Thyroid gland (tissue), 4 donors: ENCODE results near the gene HK1. TPM values are rescaled to one million over a fixed set of nuclear protein-coding genes. Genes with fewer than 3 reads are reported as not detected.

ENCODE experiments used
- DNase-seq, 2 donors: peaks; one replicate each; pipeline ENCODE4 v3.0.0-alpha.2; 2019
- H3K27ac ChIP-seq, 3 donors: fragments of 200-600 bp; sonication (generic); 1 replicate in 2 of 3; 2 replicates in 1 of 3; pipeline ENCODE4 v1.5.1; 2016 to 2019; ENCODE audit warnings: mild to moderate bottlenecking in 1 of 3, moderate library complexity in 1 of 3
- H3K27me3 ChIP-seq: fragments of 200-600 bp; sonication (generic); one replicate; pipeline ENCODE4 v1.5.1; 2019
- H3K36me3 ChIP-seq, 2 donors: fragments of 200-600 bp; sonication (generic); one replicate each; pipeline ENCODE4 v1.5.1; 2016 to 2019
- H3K4me1 ChIP-seq, 2 donors: fragments of 200-600 bp; sonication (generic); one replicate each; pipeline ENCODE4 v1.5.1; 2017 to 2019
- H3K4me3 ChIP-seq, 3 donors: fragments of 200-600 bp; sonication (generic); replicated peaks in 1 of 3; 1 replicate in 2 of 3; 2 replicates in 1 of 3; pipeline ENCODE4 v1.5.1; 2016; ENCODE audit warnings: mild to moderate bottlenecking in 1 of 3
- H3K9me3 ChIP-seq: fragments of 200-600 bp; sonication (generic); one replicate; pipeline ENCODE4 v1.5.1; 2017
- CTCF ChIP-seq, 6 experiments: fragments of 200-600 bp in 3 of 6; fragments of 450-650 bp in 3 of 6; sonication (generic) in 3 of 6; IDR thresholded peaks; one replicate each; pipeline ENCODE4 v1.5.1; 2016 to 2019; ENCODE audit warnings: antibody characterized with exemption in 6 of 6, mild to moderate bottlenecking in 2 of 6, inconsistent platforms in 1 of 6, moderate library complexity in 1 of 6
- POLR2A ChIP-seq, 2 donors: fragments of 450-650 bp; IDR thresholded peaks; one replicate each; pipeline ENCODE4 v1.6.1; 2017; ENCODE audit warnings: antibody characterized with exemption in 2 of 2, mild to moderate bottlenecking in 2 of 2, moderate library complexity in 1 of 2
- WGBS, 2 donors: methylation state at CpG; one replicate each; pipeline ENCODE4 v1.1.5; 2017; 5-methylcytosine and 5-hydroxymethylcytosine counted together
- intact Hi-C: fragments of 100-400 bp; cut with DNase I; formaldehyde crosslinking; loops from one replicate; pipeline ENCODE4 v1.15.1; 2023
- total RNA-seq, 4 donors: library from RNA; depleted of rRNA; stranded (reverse); fragments of >200 nt; gene quantifications; one replicate each; pipeline ENCODE4 v1.2.3, GENCODE V29; 2016

The HK1 gene
- total RNA-seq, 4 donors from 2014 or later: 106 to 231 (median 189) TPM

GRCh38 chr10:69400936-69401335 lies 122.6 kb downstream of the HK1 start:
- H3K9me3 ChIP-seq: no peaks in the 10 kb centered on the region
- TF ChIP-seq CTCF (IDR thresholded peaks at IDR 0.05) (no peak), POLR2A (IDR thresholded peaks at IDR 0.05) (no peak)
- intact Hi-C loops: no loop called here
- H3K36me3 ChIP-seq: peaks cover 45% of the 10 kb centered on the region in 2 donors
- no peak overlapping the region for H3K27ac ChIP-seq
- no peaks in the 10 kb centered on the region for H3K27me3 ChIP-seq
- no peak overlapping the region for H3K4me3 ChIP-seq
- peaks cover 2 to 9% of the 10 kb centered on the region in 2 donors for H3K4me1 ChIP-seq
- DNase-seq: no peak
- WGBS, 2 donors: 96 to 98% methylated on average over 23 of the region's 23 CpGs

- intact Hi-C loops: no loop called here
- peaks cover 6 to 14% of the 10 kb centered on the region in 2 donors for H3K4me1 ChIP-seq
- no peak for DNase-seq
- no peak overlapping the region for H3K27ac ChIP-seq
- H3K9me3 ChIP-seq: no peaks in the 10 kb centered on the region
- TF ChIP-seq CTCF (IDR thresholded peaks at IDR 0.05): no peak
- TF ChIP-seq POLR2A (IDR thresholded peaks at IDR 0.05): no peak
- no peak overlapping the region for H3K4me3 ChIP-seq
- H3K27me3 ChIP-seq: no peaks in the 10 kb centered on the region
- 82 to 93% methylated on average over 11 of the region's 11 CpGs for WGBS, 2 donors
- H3K36me3 ChIP-seq: peaks cover 42 to 44% of the 10 kb centered on the region in 2 donors
These were observed 123.1 kb downstream of the HK1 start for GRCh38 chr10:69401416-69401815.

- peaks cover 35 to 42% of the 10 kb centered on the region in 2 donors for H3K36me3 ChIP-seq
- no peaks in the 10 kb centered on the region for H3K27me3 ChIP-seq
- intact Hi-C loops: no loop called here
- TF ChIP-seq POLR2A (IDR thresholded peaks at IDR 0.05): no peak
- TF ChIP-seq CTCF (IDR thresholded peaks at IDR 0.05): no peak
- peaks cover 16 to 22% of the 10 kb centered on the region in 2 donors for H3K4me1 ChIP-seq
- H3K4me3 ChIP-seq: no peak overlapping the region
- no peak overlapping the region for H3K27ac ChIP-seq
- DNase-seq: no peak
- WGBS, 2 donors: 81 to 82% methylated on average over 6 of the region's 6 CpGs
- H3K9me3 ChIP-seq: no peaks in the 10 kb centered on the region
These were observed 124.1 kb downstream of the HK1 start for GRCh38 chr10:69402386-69402785.

- TF ChIP-seq CTCF (IDR thresholded peaks at IDR 0.05): no peak
- no peak for TF ChIP-seq POLR2A (IDR thresholded peaks at IDR 0.05)
- Histone ChIP-seq H3K4me3 (no peak overlapping the region), H3K4me1 (peaks cover 23 to 24% of the 10 kb centered on the region in 2 donors), H3K27me3 (no peaks in the 10 kb centered on the region), H3K27ac (no peak overlapping the region), H3K9me3 (no peaks in the 10 kb centered on the region), H3K36me3 (peaks cover 35 to 39% of the 10 kb centered on the region in 2 donors)
- WGBS, 2 donors: 64 to 86% methylated on average over 1 of the region's 1 CpG
- intact Hi-C loops: no loop called here
- DNase-seq: no peak
These were observed 124.8 kb downstream of the HK1 start for GRCh38 chr10:69403066-69403465.

- DNase-seq: no peak
- Histone ChIP-seq H3K27me3 (no peaks in the 10 kb centered on the region), H3K36me3 (peaks cover 33 to 35% of the 10 kb centered on the region in 2 donors), H3K4me1 (peaks cover 26 to 27% of the 10 kb centered on the region in 2 donors), H3K9me3 (no peaks in the 10 kb centered on the region), H3K4me3 (no peak overlapping the region), H3K27ac (no peak overlapping the region)
- no peak for TF ChIP-seq POLR2A (IDR thresholded peaks at IDR 0.05)
- TF ChIP-seq CTCF (IDR thresholded peaks at IDR 0.05): no peak
- 76 to 82% methylated on average over 3 of the region's 3 CpGs for WGBS, 2 donors
- intact Hi-C loops: no loop called here
These were observed 125.2 kb downstream of the HK1 start for GRCh38 chr10:69403519-69403918.
